ENCODE results near the gene OBSL1.

OBSL1 gene

GRCh38 chr2:219557791-219558785 lies 13.3 kb downstream of the OBSL1 start:
- H3K4me3 ChIP-seq (ENCODE audit: low read depth, low read length): no peak overlapping the region
- in situ Hi-C loops (cut with HindIII; ENCODE audit: low sequenced_read_pairs): no loop called here
- DNase-seq (ENCODE audit: low read depth): no peak
- TF ChIP-seq CTCF (IDR thresholded peaks at IDR 0.05; ENCODE audit: low read depth, low read length, missing control alignments): no peak

- no peak for TF ChIP-seq CTCF (IDR thresholded peaks at IDR 0.05; ENCODE audit: low read depth, low read length, missing control alignments)
- no peak for DNase-seq (ENCODE audit: low read depth)
- H3K4me3 ChIP-seq (ENCODE audit: low read depth, low read length): no peak overlapping the region
- in situ Hi-C loops (cut with HindIII; ENCODE audit: low sequenced_read_pairs): no loop called here
Observed at GRCh38 chr2:219557320-219557719, 14.0 kb downstream of the OBSL1 start.

- no peak for DNase-seq (ENCODE audit: low read depth)
- no peak overlapping the region for H3K4me3 ChIP-seq (ENCODE audit: low read depth, low read length)
- TF ChIP-seq CTCF (IDR thresholded peaks at IDR 0.05; ENCODE audit: low read depth, low read length, missing control alignments): no peak
- in situ Hi-C loops (cut with HindIII; ENCODE audit: low sequenced_read_pairs): no loop called here
Observed at GRCh38 chr2:219556413-219556812, 14.9 kb downstream of the OBSL1 start.

GRCh38 chr2:219555956-219556355 lies 15.4 kb downstream of the OBSL1 start:
- in situ Hi-C loops (cut with HindIII; ENCODE audit: low sequenced_read_pairs): no loop called here
- TF ChIP-seq CTCF (IDR thresholded peaks at IDR 0.05; ENCODE audit: low read depth, low read length, missing control alignments): no peak
- H3K4me3 ChIP-seq (ENCODE audit: low read depth, low read length): no peak overlapping the region
- no peak for DNase-seq (ENCODE audit: low read depth)

- no peak for DNase-seq (ENCODE audit: low read depth)
- TF ChIP-seq CTCF (IDR thresholded peaks at IDR 0.05; ENCODE audit: low read depth, low read length, missing control alignments): no peak
- H3K4me3 ChIP-seq (ENCODE audit: low read depth, low read length): no peak overlapping the region
- in situ Hi-C loops (cut with HindIII; ENCODE audit: low sequenced_read_pairs): no loop called here
Observed at GRCh38 chr2:219554350-219554749, 17.0 kb downstream of the OBSL1 start.

GRCh38 chr2:219553463-219553963 lies 17.8 kb downstream of the OBSL1 start:
- no peak for DNase-seq (ENCODE audit: low read depth)
- no peak overlapping the region for H3K4me3 ChIP-seq (ENCODE audit: low read depth, low read length)
- TF ChIP-seq CTCF (IDR thresholded peaks at IDR 0.05; ENCODE audit: low read depth, low read length, missing control alignments): no peak
- in situ Hi-C loops (cut with HindIII; ENCODE audit: low sequenced_read_pairs): no loop called here
